Stimulated activated CD4-positive, alpha-beta T cell treated with anti-CD3 and anti-CD28 coated beads, Interleukin-12 subunit alpha, Interleukin-12 subunit beta, amount 100 ng/mL, for 24 hours (primary cell): Measurements from ENCODE around the gene TAMALIN.

Source experiments
- DNase-seq, 2 experiments: peaks; one replicate each; pipeline ENCODE4 v3.0.0-alpha.2; 2020; ENCODE audit warnings: low read depth in 2 of 2

The TAMALIN gene

DNA sequence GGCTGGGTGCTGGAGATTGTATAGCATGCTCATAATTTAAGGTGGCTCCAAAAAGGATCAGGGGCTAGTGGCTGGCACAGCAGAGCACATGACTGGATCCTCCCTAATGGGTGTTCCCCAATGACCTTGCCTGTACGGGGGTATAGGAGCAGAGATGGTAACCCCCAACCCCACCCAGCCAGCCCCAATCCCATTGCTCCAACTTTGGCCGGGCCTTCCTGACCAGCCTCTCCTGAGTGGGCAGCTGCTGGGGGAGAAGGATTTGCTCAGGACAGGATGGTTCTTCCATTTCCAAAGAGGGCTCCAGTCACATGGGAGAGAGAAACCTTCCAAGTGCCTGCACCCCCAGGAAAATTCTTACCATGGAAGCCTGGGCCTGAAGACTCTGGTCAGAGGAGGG lies 29.2 kb downstream of the TAMALIN start:
- no peak for DNase-seq

DNA sequence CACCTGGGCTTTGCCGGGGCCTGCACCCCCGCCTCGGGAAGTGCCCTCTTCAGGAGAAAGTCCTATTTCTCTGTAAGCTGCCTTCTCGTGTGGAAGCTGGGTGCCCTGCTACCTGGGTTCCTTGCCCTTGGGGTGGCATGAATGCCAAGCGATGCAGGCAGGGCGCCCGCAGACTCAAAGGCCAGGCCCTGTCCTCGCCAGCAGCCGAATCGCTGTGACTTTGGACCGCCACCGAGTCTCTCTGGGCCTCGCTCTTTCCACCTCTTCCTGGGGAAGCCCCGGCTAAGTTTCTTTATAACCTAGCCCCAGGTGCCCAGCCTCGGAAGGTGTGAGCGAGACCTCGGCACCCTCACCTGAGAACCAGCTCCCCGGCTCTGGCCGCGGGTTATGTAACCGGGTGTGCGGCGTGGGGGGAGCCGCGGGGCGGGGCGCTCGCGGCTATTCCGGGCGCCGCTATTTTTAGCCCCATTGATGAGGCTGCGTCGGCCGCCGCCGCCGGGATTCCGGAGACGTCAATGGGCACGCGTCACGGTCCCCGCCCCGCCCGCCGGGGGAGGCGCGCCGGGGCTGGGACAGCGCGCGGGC lies 29.9 kb downstream of the TAMALIN start:
- DNase-seq = peak; percentile 49 to 73

DNA sequence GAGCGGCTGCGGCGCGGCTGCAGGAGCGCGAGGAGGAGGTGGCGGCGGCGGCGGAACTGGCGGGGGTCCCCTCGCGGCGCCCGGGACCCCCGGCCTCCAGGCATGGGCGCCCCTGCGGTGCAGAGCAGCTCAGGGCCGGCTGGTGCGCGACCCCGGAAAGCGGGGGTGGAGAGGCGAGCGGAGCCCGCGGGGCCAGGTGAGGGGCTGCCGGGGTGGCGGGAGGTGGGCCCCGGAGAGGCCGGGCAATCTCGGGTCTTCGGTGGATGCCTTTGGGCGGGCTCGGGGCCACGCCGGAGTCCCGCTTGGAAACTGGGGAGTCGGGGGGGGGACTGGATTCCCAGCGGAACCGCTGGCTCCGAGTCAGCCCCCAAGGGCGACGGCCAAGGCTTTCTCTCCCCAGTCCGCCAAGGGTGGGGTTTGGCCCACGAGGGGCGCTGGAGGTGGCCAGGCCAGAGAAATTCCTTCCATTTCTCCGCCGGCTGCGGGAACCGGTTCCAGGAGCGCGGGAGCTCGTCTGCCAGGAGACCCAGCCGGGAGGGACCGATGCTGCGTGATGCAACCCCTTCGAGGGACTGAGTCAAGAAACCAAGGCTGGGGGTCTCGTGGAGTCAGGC lies 30.6 kb downstream of the TAMALIN start:
- DNase-seq = no peak

DNA sequence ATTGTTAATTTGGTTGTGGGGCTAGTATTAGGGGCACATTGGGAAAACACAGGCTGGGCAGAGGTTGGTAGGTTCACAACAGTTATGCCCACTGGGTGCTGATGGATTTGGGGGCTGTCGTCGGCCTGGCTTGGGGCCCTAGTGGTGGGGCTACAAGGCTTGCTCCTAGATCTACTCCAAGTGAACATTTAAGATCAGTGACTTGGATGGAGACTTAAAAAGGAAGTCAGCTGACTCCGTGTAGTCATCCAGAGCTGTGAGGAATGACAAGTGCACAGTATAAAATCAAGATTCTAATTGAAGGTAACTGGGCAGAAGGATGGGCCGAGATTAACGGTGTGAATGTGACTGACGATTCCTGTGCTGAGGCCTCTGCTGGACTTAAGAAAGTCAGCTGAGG lies 31.7 kb downstream of the TAMALIN start:
- no peak for DNase-seq

DNA sequence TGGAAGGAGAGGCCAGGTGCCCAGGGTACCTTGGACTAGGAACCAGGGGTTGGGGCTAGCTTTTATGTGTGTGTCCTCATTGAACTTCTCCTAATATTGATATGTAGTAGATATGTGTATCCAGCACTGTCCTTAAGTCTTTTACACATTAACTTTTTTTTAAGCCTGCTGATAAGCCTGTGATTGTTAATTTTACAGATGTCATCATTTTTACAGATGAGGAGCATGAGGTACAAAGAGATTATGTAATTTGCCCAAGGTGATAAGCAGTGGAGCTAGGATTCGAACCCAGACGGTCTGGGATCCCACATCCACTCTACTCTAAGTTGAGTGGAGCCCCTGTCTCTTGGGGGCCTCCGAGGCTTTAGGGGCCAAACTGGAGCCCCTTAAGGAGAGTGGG lies 34.3 kb downstream of the TAMALIN start:
- no peak for DNase-seq

DNA sequence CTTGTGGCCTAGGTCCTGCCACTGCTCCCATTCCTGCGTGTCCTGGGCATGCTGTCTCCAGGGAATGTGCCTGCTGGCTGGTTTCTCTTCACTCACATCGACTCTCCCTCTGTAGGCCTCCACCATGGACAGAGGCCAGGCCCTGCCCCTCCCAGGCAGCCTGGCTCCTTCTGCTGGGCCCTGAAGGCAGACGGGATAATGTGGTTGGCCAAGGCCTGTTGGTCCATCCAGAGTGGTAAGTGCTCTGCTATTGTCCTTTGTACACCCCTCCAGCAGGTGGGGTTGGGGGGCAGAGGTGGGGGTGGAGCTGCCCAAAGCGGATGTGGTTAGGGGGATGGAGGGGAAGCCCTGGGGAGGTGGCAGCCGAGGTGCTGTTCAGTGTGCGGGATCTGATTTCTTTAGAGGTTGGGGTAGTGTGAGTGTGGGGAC lies 35.0 kb downstream of the TAMALIN start:
- DNase-seq = no peak

DNA sequence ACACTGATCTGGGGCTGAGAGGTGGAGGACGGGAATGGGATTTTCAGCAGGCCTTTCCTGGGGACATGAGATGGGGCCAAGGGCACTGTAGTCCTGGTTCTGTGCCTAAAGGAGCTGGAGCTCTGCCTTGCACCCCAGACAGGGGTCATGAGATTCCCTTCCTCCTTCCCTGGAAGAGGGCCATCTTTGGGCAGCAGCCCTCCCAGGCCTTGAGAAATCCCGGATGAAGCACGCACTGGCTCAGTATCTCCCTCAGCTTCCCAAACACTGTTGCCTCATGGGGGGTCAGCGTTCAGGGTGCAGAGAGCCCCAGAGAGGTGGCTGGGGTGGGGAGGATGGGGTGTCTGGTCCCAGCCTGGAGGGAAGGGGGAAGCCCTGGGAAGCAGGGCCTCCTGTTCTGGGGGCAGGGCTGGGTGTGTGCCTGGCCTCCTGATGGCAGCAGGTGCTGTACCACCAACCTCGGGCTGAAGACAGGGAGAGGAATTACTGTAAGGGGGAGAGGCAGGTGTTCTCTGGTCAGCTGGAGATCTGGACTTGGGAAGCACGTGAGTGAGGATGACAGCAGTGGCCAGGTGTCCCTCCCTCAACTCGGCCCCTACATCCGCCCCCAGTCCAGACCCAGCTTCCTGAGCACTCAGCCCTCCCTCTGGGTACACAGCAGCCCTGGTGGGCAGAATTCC lies 36.1 kb downstream of the TAMALIN start:
- DNase-seq = no peak

DNA sequence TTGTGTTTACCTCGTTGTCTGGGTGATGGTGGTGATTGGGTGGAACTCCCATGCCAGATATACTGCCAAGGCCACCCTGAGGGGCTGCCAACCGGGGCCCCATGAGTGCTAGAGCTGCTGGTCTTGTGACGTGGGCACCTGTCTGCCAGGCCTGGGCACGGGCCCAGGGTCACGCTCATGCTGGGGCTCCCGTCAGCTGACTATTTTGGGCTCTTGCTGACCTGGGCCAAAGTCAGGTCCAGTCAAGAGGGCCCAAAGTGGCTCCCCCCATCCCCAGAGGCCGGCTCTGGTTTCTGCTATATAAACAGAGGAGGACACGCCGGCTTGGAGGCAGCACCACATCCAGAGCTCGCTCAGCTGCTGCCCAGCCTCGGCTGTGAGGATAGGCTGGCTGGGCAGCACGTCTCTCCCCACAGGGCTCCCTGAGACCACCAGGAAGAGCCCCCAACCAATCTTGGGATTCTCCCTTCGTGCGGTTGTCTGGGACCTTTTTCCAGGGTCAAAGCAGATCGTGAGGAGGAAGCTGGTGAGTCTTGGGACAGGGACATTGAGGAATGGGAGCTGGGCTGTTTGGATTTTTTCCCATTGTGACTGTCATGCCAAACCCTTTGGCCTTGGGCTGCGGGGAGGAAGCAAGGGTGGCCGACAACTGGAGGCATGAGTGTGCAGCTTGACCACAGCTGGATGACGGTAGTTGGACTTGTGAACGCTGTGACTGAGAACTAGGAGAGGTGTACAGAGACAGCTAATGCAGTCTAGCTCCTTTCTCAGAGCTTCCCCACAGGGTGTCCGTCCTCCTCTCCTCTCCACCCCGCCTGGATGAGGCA lies 36.9 kb downstream of the TAMALIN start:
- no peak for DNase-seq

DNA sequence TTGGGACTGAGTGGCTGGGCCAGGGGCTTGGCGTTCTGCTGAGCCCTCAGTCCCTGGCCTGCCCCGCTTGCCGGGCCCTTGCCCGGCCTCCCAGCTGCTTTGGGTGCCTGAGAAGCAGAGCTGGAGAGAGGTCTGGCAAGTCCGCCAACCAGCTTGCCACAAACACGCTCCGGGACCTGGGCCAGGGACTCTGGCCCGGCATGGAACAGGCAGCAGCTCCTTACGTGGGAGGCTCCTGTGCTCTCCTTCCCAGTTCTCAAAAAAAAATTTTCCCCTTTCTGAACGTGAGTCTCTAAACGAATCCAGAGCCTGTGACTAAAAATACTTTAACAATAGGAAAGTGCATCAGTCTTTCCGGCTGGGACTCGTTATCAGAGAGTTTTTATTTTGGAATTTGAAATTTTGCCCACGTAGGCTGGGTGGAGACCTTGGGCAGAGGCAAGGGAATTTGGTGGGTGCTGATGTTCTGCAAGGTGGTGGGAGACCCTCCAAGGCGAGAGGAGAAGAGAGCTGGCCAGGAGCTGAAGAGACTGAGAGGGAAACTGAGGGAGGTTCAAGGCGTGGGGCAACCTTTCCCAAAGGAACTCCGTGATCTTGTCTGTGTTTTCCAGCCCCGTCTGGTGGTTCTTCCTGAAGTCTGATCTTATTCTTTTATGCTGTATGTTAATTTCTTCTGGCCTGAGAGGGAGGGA lies 37.7 kb downstream of the TAMALIN start:
- DNase-seq = no peak

DNA sequence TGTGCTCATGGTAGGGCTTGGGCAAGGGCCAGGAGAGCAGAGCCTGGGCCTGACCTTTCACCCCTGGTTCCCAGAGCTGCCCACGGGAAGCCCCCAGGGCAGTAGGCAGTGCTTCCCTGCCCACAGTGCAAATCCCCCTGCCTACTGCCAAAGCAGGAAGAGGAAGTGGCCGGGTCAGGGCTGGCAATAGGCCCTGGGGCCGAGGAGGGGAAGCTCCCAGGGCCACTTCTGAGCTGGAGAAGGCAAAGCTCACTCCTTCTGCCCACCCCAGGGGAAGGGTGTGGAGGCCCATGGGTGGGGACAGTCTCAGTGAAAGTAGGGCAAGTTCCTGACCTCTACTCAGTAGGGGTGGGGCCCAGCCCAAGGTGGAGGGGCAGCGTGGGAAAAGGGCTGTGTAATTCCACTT lies 39.1 kb downstream of the TAMALIN start:
- no peak for DNase-seq

DNA sequence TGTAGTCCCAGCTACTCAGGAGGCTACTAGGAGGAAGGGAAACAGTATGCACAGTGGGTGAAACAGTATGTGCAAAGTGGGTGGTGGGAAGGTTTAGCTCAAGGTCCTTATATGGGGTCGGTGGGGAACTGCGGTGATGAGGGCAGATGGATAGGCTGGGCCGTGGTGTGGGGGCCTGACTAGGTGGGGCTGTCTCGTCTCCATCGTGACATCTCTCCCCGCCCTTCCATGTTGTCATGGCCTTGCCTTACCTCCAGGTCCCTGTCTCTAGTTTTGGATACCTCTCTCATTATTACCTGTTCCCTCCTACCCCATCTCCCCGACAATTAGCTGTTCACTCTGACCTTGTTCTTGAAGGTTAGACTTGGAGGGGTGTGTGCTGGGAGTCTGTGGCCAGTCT lies 40.1 kb downstream of the TAMALIN start:
- no peak for DNase-seq

DNA sequence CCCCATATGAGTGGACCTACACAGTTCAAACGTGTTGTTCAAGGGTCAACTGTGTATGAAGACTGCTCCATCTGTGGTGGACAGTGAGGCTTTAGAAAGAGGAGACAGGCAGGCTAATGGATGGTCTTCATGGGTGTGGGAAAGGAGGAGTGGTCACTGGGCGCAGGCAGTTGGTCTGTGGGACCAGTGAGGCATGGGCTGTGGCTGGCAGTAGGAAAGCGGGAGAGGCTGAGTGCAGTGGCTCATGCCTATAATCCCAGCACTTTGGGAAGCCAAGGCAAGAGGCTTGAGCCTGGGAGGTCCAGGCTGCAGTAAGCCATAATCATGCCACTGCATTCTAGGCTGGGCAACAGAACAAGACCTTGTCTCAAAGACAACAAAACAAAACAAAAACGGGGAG lies 42.5 kb downstream of the TAMALIN start:
- no peak for DNase-seq

DNA sequence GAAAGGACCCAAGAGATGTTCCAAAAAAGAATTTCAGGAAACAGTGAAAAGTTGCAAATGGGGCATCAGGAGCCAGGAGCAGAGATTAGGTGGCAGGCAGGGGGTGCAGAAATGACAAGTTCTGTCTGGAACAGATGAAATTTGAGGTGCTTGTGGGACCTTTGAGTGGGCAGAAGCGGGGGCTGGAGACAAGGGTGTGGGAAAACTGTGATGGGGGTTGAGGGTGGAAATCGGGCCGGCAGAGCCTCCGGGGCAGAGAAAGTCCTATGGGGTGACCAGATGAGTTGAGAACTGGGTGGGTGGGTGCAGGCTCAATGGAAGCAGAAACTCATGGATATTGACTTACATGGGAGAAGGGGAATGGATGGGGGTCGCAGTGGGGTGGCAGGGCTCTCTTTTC lies 42.9 kb downstream of the TAMALIN start:
- DNase-seq = no peak

DNA sequence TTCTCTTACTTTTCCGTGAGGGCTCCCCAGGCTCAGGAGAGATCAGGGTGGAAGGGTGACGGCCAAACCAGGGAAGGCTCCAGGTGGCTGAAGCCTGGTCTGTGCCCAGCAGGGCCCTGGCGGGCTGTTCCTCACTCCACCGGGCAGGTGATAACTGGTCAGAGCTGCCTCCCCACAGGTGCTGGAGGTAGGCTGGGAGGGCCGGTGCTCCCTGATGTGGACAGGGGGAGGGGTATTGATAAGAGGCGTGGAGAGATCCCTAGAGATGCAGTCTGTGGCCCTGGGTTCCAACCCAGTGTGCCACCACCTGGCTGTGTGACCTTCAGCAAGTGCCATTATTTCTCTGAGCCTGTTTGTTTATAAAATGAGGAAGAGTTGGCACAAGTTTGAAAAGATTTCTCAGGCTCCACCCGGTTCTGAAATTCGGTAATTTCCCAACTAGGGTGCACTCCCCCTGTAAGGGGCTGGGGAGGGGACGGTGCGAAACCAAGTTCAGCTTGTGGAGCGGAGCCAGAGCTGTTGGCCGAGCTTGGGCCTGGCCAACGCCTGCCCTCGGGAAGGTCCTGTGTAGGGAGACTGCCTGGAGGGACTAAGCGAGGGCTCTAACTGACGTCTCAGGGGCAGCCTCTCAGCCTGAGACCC lies 43.5 kb downstream of the TAMALIN start:
- DNase-seq = no peak

DNA sequence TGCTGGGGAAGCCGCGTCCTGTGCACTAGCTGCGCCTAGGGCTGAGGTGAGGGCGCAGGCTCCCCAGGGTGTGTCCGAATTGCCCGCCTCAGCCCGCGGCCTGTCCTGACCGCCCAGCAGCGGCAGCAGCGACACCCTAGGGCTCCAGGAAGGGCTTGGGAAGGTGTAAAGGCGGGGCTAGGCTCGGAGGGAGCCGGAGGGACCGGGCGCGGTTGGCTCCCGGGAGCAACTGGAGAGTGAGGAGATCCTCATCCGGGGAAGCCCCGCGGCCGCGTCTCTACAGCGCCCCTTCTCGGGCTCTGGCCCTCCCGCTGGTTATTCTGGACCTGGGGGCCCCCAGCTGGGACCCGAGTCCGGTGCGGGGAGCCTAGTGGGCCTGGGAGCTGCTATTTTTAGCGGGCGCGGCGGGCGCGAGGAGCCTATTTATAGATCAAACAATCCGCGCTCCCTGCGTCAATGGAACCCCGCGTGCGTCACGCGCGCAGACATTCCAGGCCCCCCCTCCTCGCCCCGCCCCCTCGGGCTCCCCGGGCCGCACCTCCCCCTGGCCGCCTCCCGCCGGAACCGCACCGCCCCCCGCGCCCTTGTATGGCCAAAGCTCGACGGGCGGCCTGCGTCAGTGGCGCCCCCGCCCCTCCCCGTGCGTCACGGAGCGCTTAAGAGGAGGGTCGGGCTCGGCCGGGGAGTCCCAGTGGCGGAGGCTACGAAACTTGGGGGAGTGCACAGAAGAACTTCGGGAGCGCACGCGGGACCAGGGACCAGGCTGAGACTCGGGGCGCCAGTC lies 44.2 kb downstream of the TAMALIN start, which contains the start of gene NR4A1:
TSS of gene NR4A1 (plus strand) at position 685 of the 784 bp plus-strand sequence. CDS start 2,887 bp downstream, outside the sequence.
- peak; percentile 96 to 98 for DNase-seq

DNA sequence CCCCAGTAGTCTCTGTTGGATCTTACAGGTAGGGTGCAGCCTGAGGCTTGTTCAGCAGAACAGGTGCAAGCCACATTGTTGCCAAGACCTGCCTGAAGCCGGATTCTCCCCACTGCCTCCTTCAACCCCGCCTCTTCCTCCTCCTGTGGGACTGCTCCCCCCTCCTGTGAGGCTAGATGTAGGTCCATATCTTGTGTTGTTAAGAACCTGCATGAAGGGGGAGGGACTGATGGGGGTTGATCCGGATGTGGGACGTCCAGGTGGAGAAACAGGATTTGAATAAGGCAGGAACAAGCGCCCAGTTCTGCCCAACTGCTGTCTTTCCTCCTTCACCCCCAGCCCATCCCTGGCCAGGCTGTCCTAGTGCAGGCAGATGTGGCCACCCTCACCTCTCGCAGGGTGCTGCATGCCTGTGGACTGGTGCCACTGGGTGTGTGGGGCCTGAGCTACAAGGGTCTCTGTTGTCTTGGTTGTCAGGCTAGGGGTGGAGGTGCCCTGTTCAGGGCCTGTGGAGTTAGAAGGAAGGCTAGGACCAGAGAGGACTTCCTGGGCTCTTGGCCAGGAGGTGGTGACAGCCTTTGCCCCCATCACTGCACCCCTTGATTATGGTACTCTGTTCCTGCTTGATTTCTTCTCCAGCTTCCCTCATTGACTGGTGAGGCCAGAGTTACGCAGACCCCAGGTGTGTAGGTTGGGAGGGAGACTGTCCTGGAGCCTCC lies 45.9 kb downstream of the TAMALIN start:
- no peak for DNase-seq

DNA sequence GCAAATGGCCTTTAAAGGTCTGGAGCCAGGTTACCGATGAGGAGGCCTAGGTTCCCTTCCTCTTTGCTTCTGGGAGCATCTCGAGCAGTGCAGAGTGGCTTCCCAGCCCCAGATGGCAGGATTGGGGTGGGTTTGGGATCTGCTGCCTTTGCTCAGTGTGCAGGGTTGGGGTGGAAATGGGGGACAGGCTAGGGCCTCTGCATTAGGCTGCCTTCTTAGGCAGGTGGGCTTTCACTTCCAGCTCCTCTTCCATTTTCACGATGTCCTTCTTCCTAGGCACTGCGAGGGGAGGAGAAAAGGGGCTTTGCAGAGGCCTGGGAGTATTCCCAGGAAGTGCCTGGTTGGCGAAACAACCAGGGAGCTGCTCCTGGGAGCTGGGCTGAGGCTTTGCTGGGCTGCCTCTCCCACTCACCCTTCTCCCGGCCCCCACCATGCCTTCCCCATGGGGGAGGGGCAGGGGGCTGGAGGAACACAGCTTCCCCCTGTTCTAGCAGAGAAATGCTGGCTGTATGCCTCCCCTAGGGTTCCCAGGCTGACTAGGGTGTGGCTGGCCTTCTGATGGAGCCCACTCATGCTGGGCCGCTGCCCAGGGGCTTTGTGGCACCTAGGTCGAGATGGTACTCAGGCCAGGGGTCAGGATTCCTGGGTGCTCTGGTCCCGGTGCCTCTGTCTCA lies 46.9 kb downstream of the TAMALIN start:
- no peak for DNase-seq

DNA sequence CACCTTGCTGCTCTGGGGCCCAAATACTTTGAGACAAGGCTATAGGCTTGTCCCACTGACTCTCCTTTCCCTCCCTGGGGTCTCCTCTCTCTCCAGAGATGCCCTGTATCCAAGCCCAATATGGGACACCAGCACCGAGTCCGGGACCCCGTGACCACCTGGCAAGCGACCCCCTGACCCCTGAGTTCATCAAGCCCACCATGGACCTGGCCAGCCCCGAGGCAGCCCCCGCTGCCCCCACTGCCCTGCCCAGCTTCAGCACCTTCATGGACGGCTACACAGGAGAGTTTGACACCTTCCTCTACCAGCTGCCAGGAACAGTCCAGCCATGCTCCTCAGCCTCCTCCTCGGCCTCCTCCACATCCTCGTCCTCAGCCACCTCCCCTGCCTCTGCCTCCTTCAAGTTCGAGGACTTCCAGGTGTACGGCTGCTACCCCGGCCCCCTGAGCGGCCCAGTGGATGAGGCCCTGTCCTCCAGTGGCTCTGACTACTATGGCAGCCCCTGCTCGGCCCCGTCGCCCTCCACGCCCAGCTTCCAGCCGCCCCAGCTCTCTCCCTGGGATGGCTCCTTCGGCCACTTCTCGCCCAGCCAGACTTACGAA lies 47.6 kb downstream of the TAMALIN start:
- no peak for DNase-seq
